GM21528 (cell line): ENCODE measurements around the gene GFOD1.
"Not testable (repeated sequence)": the region's sequence is repeated elsewhere in the genome, so short reads cannot be mapped to it uniquely, and the experiment has no call there.

Experiments
- ATAC-seq: cut with Tn5 transposase; IDR thresholded peaks from one replicate; pipeline ENCODE4 v1.9.1; 2021; ENCODE audit warnings: mild to moderate bottlenecking, moderate library complexity; ENCODE audit not compliant: unreplicated experiment, low FRiP score

Gene GFOD1

GRCh38 chr6:13339863-13340630 lies 147.4 kb downstream of the GFOD1 start:
- ATAC-seq, result no peak

DNA sequence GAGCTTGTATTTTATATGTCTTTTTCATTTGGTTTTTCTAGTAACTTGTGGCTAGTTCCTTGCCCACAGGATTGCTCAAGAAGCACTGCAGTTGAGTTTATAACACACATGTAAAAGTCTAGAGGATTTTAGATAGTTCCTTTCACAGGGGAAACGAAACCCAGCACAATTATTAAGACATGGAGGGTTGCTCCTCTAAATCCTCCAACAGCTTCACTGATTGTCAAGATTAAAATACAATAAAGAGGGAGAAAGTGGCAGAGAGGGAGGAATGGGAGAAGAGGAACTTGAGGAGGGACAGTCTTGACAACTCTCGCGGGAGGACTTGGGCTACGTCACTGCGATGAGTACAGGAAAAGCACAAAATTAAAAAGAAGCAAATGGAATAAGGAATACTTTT lies 149.4 kb downstream of the GFOD1 start:
- no peak for ATAC-seq

DNA sequence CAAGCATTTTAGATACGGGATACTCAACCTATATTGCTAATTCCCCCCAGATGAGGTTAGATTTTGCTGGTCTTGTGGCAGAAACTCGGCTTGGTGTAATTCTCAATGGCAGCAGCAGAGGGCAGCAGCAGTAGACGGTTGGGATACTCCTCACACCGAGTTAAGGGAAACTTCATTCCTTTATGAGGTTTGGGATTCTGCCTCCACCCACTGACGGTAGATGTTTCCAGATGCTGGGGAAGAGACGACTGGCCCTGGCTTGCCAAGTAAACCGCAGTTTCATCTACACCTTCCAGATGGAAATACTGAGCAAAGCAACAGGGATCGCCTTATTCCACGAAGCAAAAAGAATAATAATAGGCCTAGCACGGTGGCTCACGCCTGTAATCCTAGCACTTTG lies 150.8 kb downstream of the GFOD1 start:
- ATAC-seq, result no peak

DNA sequence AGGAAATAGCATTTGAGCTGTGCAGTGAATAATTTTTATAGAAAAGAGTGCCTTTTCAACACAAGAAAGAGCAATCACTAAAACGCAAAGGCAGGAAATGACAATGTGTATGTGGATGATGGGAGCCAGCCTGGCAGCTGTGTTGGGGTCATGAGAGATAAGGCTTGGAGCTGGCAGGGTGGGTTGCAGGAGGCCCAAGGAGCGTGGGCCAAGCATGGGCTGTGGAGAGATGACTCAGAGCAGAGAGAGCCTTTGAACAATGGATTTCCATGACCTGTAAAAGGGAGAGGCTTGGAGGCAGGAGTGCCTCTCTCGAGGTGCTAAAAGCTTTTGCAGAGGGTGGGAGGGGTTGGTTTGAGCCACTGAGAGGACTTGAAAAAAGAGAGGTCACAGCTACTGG lies 152.4 kb downstream of the GFOD1 start:
- no peak for ATAC-seq

GRCh38 chr6:13332349-13332706 lies 155.1 kb downstream of the GFOD1 start:
- ATAC-seq, result no peak

DNA sequence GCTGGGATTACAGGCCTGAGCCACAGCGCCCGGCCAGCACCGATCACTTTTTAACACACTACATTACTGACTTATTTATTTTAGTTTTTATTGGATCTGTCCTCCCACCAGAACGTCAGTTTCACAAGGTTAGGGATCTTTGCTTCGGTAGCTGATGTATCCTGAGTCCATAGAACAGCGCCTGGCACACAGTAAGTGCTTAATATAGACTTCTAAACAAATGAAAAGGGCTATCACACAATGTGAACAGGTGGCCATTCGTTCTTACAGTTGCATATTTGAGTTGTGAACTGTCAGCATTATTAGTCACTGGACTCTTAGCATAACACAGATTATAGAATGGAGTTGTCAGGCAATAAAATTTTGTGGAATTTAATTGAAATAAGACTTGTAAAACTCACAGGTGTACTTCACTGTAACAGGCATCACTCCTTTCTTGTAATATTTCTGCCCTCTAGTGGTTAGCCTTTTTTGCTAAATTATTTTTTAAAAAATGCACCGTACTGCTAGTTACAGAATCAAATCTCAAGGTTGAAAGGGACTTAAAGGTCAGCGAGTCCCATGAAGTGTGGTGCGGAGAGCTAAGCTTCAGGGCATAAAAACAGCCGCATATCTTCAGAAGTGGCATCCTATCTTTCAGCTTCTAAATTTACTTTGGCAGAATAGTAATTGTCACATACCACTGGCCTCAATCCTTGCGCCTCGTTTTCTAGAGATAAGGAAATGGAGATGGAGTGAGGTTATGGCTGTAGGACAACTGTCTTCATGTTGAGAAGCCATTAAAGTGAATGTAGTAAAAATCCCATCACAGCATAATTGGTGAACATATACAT lies 155.7 kb downstream of the GFOD1 start:
- no peak for ATAC-seq

GRCh38 chr6:13328875-13329183 lies 158.6 kb downstream of the GFOD1 start:
- no peak for ATAC-seq

GRCh38 chr6:13328076-13328874 lies 159.1 kb downstream of the GFOD1 start, which contains the start of gene TBC1D7:
TBC1D7 (minus strand) TSS chr6:13328537; CDS start chr6:13326898, 1,639 bp downstream.
- ATAC-seq, result peak; percentile 93

DNA sequence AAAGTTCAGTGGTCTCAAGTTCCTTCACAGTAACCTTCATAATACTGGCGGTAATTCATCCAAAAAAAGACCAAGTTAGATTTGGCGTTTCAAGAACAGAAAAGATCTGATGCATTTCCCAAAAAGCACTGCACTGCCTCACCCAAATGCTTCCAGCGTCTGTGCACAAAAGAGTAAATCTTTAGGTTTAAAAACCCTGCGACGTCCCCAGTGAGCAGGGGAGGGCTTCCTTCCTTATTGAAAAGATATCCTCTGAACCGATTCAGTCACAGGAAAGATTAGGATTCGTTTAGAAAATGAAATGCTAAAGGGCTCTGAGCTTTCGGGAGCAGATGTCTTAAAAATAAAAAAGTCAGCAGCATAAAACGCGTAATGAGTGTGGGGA lies 159.7 kb downstream of the GFOD1 start:
- ATAC-seq, result no peak

- not testable (repeated sequence) for ATAC-seq
Measured at GRCh38 chr6:13326031-13326586, 161.3 kb downstream of the GFOD1 start.

GRCh38 chr6:13319891-13320564 lies 167.4 kb downstream of the GFOD1 start:
- ATAC-seq, result no peak

- no peak for ATAC-seq
Measured at GRCh38 chr6:13318821-13319220, 168.6 kb downstream of the GFOD1 start.

- ATAC-seq, result no peak
Measured at GRCh38 chr6:13315896-13316295, 171.5 kb downstream of the GFOD1 start.

DNA sequence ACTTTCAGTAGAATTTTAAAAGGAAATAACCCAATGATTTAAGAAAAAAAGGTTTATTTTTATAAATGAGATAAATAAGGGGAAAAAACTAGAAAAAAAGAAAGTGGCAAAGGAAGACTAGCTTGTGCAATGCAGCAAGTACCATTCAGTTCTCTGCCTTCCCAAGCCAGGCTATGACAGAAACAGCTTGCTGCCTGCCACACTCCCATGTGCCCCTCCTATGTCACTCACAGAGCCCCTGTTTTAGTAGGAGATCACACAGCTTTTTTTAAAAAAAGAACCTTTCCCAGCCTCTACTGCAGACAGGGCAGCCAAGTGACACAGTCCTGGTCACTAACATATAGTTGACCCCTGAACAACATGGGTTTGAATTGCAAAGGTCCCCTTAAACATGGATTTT lies 172.6 kb downstream of the GFOD1 start:
- no peak for ATAC-seq

GRCh38 chr6:13311155-13311554 lies 176.2 kb downstream of the GFOD1 start:
- no peak for ATAC-seq

DNA sequence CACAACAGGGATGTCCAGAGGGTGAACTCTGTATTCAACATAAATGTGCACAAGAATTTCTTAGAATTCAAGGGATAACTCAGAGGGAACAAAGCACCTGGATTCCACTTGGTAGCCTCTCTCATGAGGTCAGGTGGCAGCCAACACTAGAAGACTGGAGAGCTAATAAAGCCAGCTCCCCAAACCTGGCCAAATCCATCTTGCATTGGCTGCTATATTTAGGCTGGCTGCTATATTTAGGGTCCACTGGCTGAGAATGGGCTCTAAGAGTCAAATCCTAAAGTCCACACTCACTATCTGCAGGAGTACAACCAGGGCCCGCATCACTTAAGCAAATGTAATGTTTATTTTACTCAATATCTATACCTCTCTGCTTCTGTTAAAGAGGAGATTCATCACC lies 179.1 kb downstream of the GFOD1 start:
- ATAC-seq, result no peak
